ENCODE measurements around the gene NLGN1.

NLGN1 gene

GRCh38 chr3:173988909-173989308, 591.4 kb downstream of the NLGN1 start:
- DNase-seq (ENCODE audit: low spot score), result no peak

- no peak for DNase-seq (ENCODE audit: low spot score)
Observed at GRCh38 chr3:173992416-173992815, 594.9 kb downstream of the NLGN1 start.

GRCh38 chr3:173993299-173993698, 595.8 kb downstream of the NLGN1 start:
- DNase-seq (ENCODE audit: low spot score), result peak; percentile 65

GRCh38 chr3:174000675-174001074, 603.1 kb downstream of the NLGN1 start:
- DNase-seq (ENCODE audit: low spot score), result no peak

- DNase-seq (ENCODE audit: low spot score), result peak; percentile 6
Observed at GRCh38 chr3:174002543-174002942, 605.0 kb downstream of the NLGN1 start.

GRCh38 chr3:174010907-174011306, 613.4 kb downstream of the NLGN1 start:
- no peak for DNase-seq (ENCODE audit: low spot score)

- DNase-seq (ENCODE audit: low spot score), result peak; percentile 83
Observed at GRCh38 chr3:174016186-174016585, 618.6 kb downstream of the NLGN1 start.

- no peak for DNase-seq (ENCODE audit: low spot score)
Observed at GRCh38 chr3:174020156-174020555, 622.6 kb downstream of the NLGN1 start.

GRCh38 chr3:174023421-174023820, 625.9 kb downstream of the NLGN1 start:
- DNase-seq (ENCODE audit: low spot score), result no peak

GRCh38 chr3:174028673-174029072, 631.1 kb downstream of the NLGN1 start:
- no peak for DNase-seq (ENCODE audit: low spot score)

- DNase-seq (ENCODE audit: low spot score), result no peak
Observed at GRCh38 chr3:174035328-174035886, 637.9 kb downstream of the NLGN1 start.

- no peak for DNase-seq (ENCODE audit: low spot score)
Observed at GRCh38 chr3:174046311-174046710, 648.8 kb downstream of the NLGN1 start.

- no peak for DNase-seq (ENCODE audit: low spot score)
Observed at GRCh38 chr3:174049472-174049871, 651.9 kb downstream of the NLGN1 start.

GRCh38 chr3:174051191-174051590, 653.6 kb downstream of the NLGN1 start:
- no peak for DNase-seq (ENCODE audit: low spot score)

GRCh38 chr3:174058804-174059203, 661.3 kb downstream of the NLGN1 start:
- DNase-seq (ENCODE audit: low spot score), result no peak

- no peak for DNase-seq (ENCODE audit: low spot score)
Observed at GRCh38 chr3:174060431-174060830, 662.9 kb downstream of the NLGN1 start.

GRCh38 chr3:174061162-174061561, 663.6 kb downstream of the NLGN1 start:
- no peak for DNase-seq (ENCODE audit: low spot score)

GRCh38 chr3:174061731-174062130, 664.2 kb downstream of the NLGN1 start:
- no peak for DNase-seq (ENCODE audit: low spot score)

- DNase-seq (ENCODE audit: low spot score), result no peak
Observed at GRCh38 chr3:174062923-174063322, 665.4 kb downstream of the NLGN1 start.

GRCh38 chr3:174068035-174068434, 670.5 kb downstream of the NLGN1 start:
- no peak for DNase-seq (ENCODE audit: low spot score)

GRCh38 chr3:174072675-174073074, 675.1 kb downstream of the NLGN1 start:
- DNase-seq (ENCODE audit: low spot score), result no peak

- DNase-seq (ENCODE audit: low spot score), result no peak
Observed at GRCh38 chr3:174083706-174084105, 686.2 kb downstream of the NLGN1 start.

GRCh38 chr3:174089592-174089991, 692.0 kb downstream of the NLGN1 start:
- no peak for DNase-seq (ENCODE audit: low spot score)

GRCh38 chr3:174094669-174095068, 697.1 kb downstream of the NLGN1 start:
- DNase-seq (ENCODE audit: low spot score), result no peak

GRCh38 chr3:174097686-174098085, 700.1 kb downstream of the NLGN1 start:
- no peak for DNase-seq (ENCODE audit: low spot score)

All from RKO (cell line).